Measurements from ENCODE around the gene EXPH5.

- TF ChIP-seq, protein P1, sequence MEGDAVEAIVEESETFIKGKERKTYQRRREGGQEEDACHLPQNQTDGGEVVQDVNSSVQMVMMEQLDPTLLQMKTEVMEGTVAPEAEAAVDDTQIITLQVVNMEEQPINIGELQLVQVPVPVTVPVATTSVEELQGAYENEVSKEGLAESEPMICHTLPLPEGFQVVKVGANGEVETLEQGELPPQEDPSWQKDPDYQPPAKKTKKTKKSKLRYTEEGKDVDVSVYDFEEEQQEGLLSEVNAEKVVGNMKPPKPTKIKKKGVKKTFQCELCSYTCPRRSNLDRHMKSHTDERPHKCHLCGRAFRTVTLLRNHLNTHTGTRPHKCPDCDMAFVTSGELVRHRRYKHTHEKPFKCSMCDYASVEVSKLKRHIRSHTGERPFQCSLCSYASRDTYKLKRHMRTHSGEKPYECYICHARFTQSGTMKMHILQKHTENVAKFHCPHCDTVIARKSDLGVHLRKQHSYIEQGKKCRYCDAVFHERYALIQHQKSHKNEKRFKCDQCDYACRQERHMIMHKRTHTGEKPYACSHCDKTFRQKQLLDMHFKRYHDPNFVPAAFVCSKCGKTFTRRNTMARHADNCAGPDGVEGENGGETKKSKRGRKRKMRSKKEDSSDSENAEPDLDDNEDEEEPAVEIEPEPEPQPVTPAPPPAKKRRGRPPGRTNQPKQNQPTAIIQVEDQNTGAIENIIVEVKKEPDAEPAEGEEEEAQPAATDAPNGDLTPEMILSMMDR (IDR thresholded peaks at IDR 0.05; ENCODE audit: low read length) = no peak
- no peak for TF ChIP-seq EZH2 (optimal IDR thresholded peaks at IDR 0.05; ENCODE audit: low read depth, low read length)
Measured at GRCh38 chr11:108498816-108499408, 94.7 kb downstream of the EXPH5 start.
